Subcutaneous adipose tissue (tissue), 4 donors: Measurements from ENCODE around the gene MKI67. TPM values are rescaled to one million over a fixed set of nuclear protein-coding genes. Genes with fewer than 3 reads are reported as not detected.

Source experiments
- total RNA-seq, 4 donors: library from RNA; depleted of rRNA; stranded (reverse); fragments of >200 nt; gene quantifications; one replicate each; pipeline ENCODE4 v1.1.0, GENCODE V29; 2016
- TF ChIP-seq, protein P1 (sequence below): fragments of 450-650 bp; IDR thresholded peaks from one replicate; pipeline ENCODE4 v1.5.1; 2016; ENCODE audit warnings: low read depth, mild to moderate bottlenecking, control low read depth, antibody characterized with exemption, moderate library complexity

The MKI67 gene
- total RNA-seq, 4 donors from 2014 or later: 0.49 to 6.5 (median 3.1) TPM

DNA sequence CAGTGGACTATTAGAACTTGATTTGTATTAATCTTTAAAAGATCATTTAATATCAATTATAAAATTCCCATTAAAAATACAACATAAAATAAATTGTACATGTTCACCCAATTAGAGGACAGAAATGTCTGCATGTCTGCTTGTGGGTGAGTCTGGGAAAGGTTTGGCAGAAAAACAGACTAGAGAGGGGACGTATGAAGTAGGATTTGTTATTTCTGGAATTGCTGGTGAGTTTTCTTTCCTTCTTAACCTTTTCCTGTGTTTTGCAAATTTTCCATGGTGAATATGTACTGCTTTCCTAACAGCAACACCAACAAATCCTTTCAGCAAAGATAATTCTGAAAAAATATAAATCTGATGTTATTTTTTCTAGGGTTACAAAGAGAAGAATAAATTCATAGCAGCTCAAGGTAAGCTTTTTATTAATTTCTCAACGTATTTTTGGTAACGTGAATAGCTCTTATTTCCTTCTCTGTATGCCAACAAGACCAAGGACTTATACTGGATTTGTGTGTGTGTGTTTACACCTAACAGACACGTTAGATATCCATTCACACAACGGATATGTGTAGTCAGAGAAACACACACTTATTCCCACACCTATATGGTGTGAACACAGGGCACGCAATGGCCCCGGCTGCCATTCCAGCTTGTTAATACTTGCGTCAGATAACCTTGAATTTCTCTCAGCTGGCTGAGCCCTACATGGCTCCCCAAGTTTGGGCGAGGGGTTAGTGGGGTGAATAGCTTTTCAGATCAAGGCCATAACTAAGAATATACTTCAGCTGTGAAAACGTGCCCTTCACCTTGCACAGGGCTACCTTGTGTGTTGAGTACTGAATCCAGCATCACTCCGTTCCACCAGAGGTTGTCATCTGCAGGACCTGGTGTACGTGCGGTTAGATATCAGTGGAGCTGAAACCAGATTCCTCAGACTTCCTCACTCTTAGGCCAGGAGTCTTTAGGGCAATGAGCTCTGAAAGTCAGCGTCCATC is 64.6 kb downstream of the MKI67 start:
- TF ChIP-seq, protein P1, sequence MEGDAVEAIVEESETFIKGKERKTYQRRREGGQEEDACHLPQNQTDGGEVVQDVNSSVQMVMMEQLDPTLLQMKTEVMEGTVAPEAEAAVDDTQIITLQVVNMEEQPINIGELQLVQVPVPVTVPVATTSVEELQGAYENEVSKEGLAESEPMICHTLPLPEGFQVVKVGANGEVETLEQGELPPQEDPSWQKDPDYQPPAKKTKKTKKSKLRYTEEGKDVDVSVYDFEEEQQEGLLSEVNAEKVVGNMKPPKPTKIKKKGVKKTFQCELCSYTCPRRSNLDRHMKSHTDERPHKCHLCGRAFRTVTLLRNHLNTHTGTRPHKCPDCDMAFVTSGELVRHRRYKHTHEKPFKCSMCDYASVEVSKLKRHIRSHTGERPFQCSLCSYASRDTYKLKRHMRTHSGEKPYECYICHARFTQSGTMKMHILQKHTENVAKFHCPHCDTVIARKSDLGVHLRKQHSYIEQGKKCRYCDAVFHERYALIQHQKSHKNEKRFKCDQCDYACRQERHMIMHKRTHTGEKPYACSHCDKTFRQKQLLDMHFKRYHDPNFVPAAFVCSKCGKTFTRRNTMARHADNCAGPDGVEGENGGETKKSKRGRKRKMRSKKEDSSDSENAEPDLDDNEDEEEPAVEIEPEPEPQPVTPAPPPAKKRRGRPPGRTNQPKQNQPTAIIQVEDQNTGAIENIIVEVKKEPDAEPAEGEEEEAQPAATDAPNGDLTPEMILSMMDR: no peak

DNA sequence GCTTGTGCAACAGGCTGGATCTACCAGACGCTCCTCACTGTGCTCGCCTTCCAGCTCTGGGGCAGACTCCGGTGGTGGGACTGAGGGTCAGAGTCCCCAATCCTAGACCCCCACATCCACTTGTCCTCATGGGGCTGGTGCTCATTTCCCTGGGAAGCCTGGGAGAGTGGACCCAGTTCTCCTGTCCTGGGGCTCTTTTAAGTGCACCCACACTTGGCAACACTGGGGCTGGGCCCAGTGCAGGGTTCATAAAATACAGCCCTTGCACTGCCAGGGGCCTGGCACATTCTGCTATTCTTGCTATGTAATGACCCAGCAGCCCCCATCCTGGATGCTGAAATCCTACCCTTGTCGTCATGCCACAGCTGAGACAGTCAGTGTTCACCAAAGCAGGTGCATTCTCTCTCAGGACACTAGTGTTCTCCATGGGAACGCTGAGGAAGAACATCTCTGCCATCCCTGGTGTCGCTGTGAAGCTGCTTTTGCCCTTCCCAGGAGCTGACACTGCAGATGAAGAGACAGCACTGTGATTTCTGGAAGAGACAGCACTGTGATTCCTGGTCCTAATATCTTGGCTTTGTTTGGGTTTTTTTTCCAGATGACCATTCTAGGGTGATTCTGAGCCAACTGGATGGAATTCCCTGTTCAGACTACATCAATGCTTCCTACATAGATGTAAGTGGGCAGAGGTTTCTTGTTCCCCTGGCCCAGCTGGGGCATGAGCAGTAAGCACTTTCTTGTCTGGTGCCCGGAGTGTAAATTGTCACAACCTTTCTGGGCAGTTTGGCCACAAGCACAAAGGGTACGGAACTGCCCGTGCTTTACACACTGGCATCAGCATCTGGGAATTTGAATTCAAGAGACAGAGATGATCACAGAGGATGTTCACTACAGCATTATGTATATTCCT is 65.6 kb downstream of the MKI67 start:
- TF ChIP-seq, protein P1: no peak

GRCh38 chr10:128059982-128060293 is 66.3 kb downstream of the MKI67 start:
- TF ChIP-seq, protein P1: no peak

DNA sequence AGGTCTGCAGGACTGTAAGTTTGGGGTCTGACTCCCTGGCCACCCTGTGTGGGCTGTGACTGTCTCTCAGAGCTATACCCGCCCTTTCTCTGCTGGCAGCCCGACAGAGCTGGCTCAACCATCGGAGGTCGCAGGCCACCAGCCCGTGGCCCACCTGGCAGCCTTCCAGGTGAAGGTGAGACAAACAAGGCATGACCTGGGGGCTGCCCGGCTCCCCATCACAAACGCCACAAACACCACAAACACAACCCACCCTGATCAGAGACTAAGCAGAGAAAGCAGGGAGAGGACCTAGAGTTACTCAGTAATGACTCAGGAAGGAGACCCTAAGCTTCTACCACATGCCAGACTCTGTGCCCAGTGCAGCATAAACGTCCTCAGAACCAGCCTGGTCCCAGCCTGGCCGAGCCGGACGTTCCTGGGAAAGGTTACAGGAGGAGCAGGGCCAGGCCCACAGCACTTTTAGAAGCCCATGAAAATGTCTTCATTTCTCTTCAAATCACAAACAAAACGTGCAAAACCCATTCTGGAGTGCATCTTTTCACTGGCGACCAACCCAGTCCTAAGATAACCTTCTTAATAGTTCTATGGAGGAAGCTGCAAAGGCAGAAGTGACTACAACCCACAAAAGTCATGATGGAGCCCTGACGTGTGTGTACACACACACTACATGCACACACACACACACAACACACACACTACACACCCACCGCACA is 66.8 kb downstream of the MKI67 start:
- TF ChIP-seq, protein P1: no peak

- TF ChIP-seq, protein P1: no peak
Measured at GRCh38 chr10:128058750-128059134, 67.5 kb downstream of the MKI67 start.

GRCh38 chr10:128058106-128058749 is 68.0 kb downstream of the MKI67 start:
- TF ChIP-seq, protein P1: no peak
